GM18907 (cell line): ENCODE measurements around the gene JAKMIP3.

ENCODE experiments used
- ATAC-seq: cut with Tn5 transposase; IDR thresholded peaks from one replicate; pipeline ENCODE4 v1.9.1; 2021; ENCODE audit warnings: mild to moderate bottlenecking, moderate library complexity; ENCODE audit not compliant: unreplicated experiment

Gene JAKMIP3

GRCh38 chr10:132043861-132044695 lies 21.7 kb upstream of the JAKMIP3 start:
- no peak for ATAC-seq

GRCh38 chr10:132044803-132045202 lies 20.9 kb upstream of the JAKMIP3 start:
- no peak for ATAC-seq

GRCh38 chr10:132045324-132045723 lies 20.4 kb upstream of the JAKMIP3 start:
- no peak for ATAC-seq

- ATAC-seq: no peak
Measured at GRCh38 chr10:132047575-132048293, 18.0 kb upstream of the JAKMIP3 start.

- no peak for ATAC-seq
Measured at GRCh38 chr10:132048294-132048667, 17.5 kb upstream of the JAKMIP3 start.

GRCh38 chr10:132050191-132050590 lies 15.6 kb upstream of the JAKMIP3 start:
- no peak for ATAC-seq

- ATAC-seq: no peak
Measured at GRCh38 chr10:132052124-132052523, 13.6 kb upstream of the JAKMIP3 start.

GRCh38 chr10:132054564-132054963 lies 11.2 kb upstream of the JAKMIP3 start:
- no peak for ATAC-seq

GRCh38 chr10:132055616-132056015 lies 10.1 kb upstream of the JAKMIP3 start:
- ATAC-seq: no peak

- no peak for ATAC-seq
Measured at GRCh38 chr10:132056663-132057062, 9.1 kb upstream of the JAKMIP3 start.

GRCh38 chr10:132057191-132057681 lies 8.5 kb upstream of the JAKMIP3 start:
- ATAC-seq: no peak

GRCh38 chr10:132058111-132058745 lies 7.5 kb upstream of the JAKMIP3 start:
- ATAC-seq: no peak

- no peak for ATAC-seq
Measured at GRCh38 chr10:132058793-132059759, 6.7 kb upstream of the JAKMIP3 start.

- ATAC-seq: no peak
Measured at GRCh38 chr10:132059760-132060508, 5.8 kb upstream of the JAKMIP3 start.

- ATAC-seq: no peak
Measured at GRCh38 chr10:132061030-132061429, 4.7 kb upstream of the JAKMIP3 start.

GRCh38 chr10:132061465-132061864 lies 4.3 kb upstream of the JAKMIP3 start:
- ATAC-seq: no peak

- no peak for ATAC-seq
Measured at GRCh38 chr10:132062116-132062515, 3.6 kb upstream of the JAKMIP3 start.

- no peak for ATAC-seq
Measured at GRCh38 chr10:132062641-132063390, 2.9 kb upstream of the JAKMIP3 start.

- ATAC-seq: no peak
Measured at GRCh38 chr10:132063432-132063831, 2.3 kb upstream of the JAKMIP3 start.
